ENCODE data around the gene AMIGO3.

The AMIGO3 gene

DNA sequence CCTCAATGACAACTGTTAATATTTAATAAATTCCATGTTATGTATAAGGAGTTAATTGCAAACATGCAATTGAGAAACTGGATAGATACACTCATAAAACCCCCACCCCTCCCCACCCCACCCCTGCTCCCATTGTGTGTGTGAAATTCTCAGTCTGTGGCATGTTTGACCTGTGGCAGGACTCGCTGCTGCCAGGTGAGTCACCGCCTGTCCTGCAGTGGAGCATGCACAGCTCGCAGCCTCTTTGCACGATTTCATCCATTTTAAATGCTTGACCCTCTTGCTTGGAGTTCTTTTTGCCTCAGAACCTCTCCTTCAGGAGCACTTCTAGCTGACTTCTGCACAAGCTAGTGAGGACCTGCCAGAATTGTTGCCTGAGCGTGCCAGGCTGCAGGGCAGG is 50.6 kb downstream of the AMIGO3 start:
- DNase-seq (ENCODE audit: low read depth, low spot score), result no peak

GRCh38 chr3:49668414-49668797 is 51.1 kb downstream of the AMIGO3 start:
- DNase-seq (ENCODE audit: low read depth, low spot score), result peak; percentile 50

- DNase-seq (ENCODE audit: low read depth, low spot score), result no peak
Measured at GRCh38 chr3:49667701-49668413, 51.6 kb downstream of the AMIGO3 start.

Measured in ELF-1 (cell line).